GM19324 (cell line): ENCODE results near the gene MIEN1.
"Not testable (repeated sequence)": the region's sequence is repeated elsewhere in the genome, so short reads cannot be mapped to it uniquely, and the experiment has no call there.

Source experiments
- ATAC-seq: cut with Tn5 transposase; IDR thresholded peaks from one replicate; pipeline ENCODE4 v1.9.1; 2021; ENCODE audit warnings: mild to moderate bottlenecking, moderate library complexity; ENCODE audit not compliant: unreplicated experiment, low FRiP score

The MIEN1 gene

GRCh38 chr17:39719563-39720355, 10.6 kb downstream of the MIEN1 start:
- ATAC-seq, result no peak

DNA sequence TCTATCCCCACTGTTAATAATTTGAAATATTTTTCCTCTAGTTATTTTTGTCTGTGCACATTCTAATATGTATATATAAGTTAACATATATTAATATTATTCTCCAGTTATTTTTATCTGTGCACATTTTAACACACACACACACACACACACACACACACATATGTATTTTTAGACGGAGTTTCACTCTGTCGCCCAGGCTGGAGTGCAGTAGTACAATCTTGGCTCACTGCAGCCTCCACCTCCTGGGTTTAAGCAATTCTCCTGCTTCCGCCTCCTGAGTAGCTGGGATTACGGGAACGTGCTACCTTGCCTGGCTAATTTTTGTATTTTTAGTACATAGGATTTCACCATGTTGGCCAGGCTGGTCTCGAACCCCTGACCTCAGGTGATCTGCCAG, 12.7 kb downstream of the MIEN1 start:
- ATAC-seq, result no peak

- no peak for ATAC-seq
Measured at GRCh38 chr17:39716879-39717536, 13.3 kb downstream of the MIEN1 start.

- ATAC-seq, result no peak
Measured at GRCh38 chr17:39716073-39716818, 14.1 kb downstream of the MIEN1 start.

- no peak for ATAC-seq
Measured at GRCh38 chr17:39715375-39716072, 14.8 kb downstream of the MIEN1 start.

- ATAC-seq, result no peak
Measured at GRCh38 chr17:39714234-39714633, 16.1 kb downstream of the MIEN1 start.

GRCh38 chr17:39711851-39712250, 18.5 kb downstream of the MIEN1 start:
- ATAC-seq, result no peak

DNA sequence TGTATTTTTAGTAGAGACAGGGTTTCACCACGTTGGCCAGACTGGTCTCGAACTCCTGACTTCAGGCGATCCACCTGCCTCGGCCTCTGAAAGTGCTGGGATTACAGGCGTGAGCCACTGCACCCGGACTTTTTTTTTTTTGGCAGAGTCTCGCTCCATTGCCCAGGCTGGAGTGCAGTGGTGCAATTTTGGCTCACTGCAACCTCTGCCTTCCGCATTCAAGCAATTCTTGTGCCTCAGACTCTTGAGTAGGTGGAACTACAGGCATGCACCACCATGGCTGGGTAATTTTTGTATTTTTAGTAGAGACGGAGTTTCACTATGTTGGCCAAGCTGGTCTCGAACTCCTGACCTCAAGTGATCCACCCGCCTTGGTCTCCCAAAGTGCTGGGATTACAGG, 19.3 kb downstream of the MIEN1 start:
- ATAC-seq, result not testable (repeated sequence)

- ATAC-seq, result no peak
Measured at GRCh38 chr17:39709998-39710964, 20.1 kb downstream of the MIEN1 start.

DNA sequence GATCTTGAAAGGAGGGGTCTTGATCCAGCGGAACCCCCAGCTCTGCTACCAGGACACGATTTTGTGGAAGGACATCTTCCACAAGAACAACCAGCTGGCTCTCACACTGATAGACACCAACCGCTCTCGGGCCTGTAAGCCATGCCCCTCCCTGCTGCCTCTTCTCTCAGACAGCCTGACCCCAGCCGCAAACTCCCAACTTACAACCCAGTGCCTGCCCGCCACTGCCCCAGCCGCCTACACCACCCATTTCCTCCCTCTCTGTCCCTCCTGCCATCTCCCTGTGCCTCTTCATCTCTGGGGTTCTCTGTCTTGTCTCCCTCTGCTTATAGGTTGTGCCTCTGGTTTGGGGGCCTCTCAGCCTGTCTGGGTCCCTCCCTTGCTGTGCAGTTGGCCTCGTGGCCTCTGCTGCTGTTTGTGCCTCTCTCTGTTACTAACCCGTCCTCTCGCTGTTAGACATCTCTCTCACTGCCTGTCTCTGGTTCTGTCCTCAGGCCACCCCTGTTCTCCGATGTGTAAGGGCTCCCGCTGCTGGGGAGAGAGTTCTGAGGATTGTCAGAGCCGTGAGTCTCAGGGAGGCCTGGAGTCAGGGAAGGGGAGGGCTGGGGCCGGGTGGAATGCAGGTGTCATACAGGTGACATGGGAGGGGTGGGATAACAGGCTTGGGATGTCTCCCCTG, 20.9 kb downstream of the MIEN1 start:
- ATAC-seq, result no peak

DNA sequence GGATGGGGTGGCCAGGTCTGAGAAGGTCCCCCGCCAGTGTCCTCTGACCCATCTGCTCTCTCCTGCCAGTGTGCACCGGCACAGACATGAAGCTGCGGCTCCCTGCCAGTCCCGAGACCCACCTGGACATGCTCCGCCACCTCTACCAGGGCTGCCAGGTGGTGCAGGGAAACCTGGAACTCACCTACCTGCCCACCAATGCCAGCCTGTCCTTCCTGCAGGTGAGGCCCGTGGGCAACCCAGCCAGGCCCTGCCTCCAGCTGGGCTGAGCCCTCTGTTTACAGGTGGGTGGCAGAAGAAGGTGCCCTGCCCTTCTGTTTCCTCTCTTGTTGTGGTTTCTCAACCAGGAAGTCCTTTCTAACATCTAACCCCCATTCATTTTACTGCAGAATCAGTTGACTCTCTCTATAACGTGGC, 23.4 kb downstream of the MIEN1 start:
- no peak for ATAC-seq

DNA sequence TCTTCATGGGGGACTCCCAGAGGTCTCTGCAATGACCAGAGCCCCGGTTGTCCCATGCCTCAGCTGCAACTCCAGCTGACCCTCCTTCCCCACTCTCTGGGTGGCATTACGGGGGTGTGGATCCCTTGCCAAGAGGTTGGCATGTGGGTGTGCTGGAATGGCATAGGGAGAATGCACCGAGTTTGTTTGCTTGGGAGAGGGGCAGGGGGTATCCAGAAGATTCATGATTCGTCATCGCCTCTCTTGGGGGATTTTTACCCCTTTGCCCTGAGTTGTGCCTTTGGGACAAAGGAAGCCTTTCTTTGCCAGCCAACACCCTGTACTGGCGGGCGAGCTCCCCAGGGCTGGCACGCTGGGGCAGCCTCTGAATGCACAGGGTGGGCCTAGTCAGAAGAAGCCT, 23.9 kb downstream of the MIEN1 start:
- ATAC-seq, result no peak

- no peak for ATAC-seq
Measured at GRCh38 chr17:39705786-39706348, 24.5 kb downstream of the MIEN1 start.

GRCh38 chr17:39704821-39705551, 25.3 kb downstream of the MIEN1 start:
- ATAC-seq, result no peak

DNA sequence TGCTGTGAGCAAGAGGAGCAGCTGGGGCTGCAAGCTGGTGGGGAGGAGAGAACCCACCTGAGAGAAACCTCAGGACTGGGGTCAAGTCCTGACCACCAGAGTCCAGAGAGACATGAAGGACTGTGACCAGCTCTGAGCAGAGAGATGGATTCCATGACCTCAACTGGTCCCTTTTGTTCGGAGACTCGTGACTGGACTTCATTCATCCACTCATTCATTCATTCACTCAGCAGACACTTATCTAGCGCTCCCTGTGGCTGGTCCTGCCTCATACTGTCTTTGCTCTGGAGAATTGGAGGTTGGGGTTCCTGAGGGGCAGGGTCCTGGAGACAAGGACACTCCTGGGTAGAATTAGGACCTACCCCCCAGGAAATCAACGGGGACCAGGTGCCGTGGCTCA, 26.4 kb downstream of the MIEN1 start:
- ATAC-seq, result no peak

DNA sequence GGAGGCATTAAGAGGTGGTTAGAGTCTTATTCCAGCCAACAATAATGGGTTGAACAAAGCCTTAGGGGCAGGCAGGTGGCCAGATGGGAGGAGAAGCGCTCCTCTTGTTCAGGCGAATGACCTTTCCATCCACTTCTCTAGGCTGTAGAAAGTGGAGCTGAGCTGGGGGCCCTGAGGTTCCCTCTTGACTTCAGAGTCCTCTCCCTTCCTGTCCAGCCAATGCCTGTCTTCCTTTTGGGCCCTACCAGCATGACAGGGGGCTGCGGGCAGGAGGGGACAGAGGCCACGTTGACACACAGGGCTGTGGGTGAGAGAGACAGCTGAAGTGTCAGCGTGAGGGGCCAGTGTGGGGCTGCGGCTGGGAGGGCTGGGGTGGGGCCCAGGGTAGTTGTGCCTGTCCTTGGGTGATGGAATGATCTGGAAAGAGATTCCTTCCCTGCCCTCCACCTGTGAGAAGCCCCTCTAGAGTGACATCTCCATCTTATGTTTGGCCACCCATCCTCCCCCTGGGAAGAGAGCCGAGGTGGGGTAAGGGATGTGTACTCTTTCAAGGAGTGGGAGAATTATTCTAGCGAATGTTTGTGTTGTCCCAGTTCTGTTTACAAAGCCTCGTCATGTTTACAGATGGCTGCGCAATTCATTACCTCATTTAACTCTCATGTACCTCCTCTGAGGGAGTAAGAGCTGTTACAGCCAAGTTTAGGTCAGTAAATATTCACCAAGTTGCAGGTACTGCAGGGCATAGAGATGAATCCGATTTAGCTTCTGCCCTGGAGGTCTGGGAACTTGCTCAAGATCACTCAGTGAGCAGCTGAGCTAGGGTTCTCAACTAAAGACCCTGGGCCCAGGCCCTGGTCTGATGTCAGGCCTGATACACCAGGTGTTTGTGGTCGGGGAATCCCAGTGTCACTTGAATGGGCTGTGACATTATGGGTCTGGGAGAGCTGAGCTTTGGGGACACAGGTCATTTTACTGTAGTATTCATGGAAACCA, 27.1 kb downstream of the MIEN1 start:
- no peak for ATAC-seq
